Hypothalamus (tissue), 51 donors: Measurements from ENCODE around the gene CEP128.

Experiments
- DNase-seq, 51 donors: peaks; one replicate each; lab custom pipeline; 2025; lab: John Stamatoyannopoulos, UW

The CEP128 gene

DNA sequence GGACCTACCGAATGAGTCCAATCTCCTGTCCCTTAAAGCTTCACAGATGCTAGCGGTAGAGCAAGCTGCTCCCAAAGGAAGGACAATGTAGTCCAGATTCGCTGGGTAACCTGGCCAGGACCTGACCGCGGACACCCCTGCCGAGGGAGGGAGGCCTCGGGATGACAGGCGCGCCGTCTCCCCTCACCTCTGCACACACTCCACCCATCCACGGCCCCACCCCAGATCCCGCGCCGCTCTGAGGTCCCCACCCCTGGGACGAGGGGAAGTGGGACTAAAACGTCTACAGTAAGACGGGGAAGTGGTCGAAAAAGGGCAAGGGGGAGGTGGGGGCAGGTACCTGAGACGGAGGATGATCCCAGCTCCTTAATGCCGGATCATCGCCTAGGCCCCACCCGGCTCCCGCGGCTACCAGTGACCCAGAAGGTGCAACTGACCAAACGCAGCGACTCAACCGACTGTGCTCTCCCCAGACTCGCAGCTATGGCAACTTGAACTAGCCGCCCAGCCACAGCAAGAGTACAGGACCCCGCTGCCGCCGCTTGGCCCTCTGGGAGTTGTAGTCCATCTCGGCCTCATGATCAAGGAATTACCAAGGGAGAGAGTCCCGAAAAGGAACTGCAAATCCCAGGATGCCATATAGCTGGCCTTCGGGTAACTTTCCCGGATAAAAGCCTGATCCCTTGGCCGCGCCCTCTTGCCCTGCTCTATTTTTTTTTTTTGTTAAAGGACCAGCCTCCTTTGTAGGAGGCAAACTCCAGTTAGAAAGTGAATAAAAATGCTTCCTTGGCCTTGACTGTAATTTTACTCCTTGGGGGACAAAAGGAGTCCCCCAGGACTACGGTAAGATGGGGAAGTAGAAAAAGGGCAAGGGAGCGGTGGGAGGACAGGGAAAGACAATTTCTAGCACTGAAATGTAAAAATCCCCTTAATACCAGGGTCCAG lies at the start of gene CEP128:
CEP128 (minus strand) TSS at position 498 of the 945 bp plus-strand sequence.
- DNase-seq = peak; percentile 55 to 97 (median 88)

DNA sequence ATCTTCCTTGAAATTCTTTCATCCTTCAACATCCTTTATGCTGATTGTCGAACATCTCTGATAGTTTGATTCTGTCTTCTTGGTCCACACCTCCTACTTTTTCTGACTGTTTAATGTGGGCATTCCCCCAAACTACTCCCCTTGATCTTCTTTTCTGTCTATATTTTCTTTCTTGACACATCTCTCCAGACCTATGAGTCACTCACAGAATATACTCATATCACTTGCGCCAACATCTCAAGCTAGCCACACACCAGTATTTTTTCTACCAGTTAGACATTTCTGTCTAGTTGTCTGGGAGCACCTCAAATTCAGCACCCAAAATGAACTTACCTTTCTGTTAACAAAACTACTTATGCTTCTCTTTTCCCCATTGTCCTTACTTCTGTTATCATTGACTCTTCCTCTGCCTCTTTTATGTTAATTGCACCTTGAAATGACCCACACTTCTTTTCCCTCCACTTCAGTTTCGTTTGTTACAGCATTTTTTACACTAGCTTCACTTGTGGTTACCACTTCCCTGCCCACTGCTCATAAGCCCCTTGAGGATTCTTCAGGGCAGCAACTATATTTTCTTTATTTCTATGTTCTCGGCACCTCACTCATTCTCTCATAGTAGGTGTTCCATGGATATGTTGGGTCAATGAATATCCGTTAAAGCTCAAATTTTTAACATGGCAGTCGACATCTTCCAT lies 47.3 kb upstream of the CEP128 start:
- DNase-seq = no peak

DNA sequence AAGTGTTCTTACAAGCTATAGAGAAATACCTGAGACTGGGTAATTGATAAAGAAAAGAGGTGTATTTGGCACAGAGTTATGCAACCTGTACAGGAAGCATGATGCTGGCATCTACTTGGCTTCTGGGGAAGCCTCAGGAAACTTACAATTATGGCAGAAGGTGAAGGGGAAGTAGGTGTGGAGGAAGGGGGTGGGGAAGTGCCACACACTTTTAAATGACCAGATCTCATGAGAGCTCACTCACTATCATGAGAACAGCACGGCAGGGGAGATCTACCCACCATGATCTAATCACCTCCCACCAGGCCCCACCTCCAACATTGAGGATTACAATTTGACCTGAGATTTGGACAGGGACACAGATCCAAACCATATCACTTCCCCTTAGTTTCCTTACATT lies 46.7 kb upstream of the CEP128 start:
- no peak for DNase-seq

DNA sequence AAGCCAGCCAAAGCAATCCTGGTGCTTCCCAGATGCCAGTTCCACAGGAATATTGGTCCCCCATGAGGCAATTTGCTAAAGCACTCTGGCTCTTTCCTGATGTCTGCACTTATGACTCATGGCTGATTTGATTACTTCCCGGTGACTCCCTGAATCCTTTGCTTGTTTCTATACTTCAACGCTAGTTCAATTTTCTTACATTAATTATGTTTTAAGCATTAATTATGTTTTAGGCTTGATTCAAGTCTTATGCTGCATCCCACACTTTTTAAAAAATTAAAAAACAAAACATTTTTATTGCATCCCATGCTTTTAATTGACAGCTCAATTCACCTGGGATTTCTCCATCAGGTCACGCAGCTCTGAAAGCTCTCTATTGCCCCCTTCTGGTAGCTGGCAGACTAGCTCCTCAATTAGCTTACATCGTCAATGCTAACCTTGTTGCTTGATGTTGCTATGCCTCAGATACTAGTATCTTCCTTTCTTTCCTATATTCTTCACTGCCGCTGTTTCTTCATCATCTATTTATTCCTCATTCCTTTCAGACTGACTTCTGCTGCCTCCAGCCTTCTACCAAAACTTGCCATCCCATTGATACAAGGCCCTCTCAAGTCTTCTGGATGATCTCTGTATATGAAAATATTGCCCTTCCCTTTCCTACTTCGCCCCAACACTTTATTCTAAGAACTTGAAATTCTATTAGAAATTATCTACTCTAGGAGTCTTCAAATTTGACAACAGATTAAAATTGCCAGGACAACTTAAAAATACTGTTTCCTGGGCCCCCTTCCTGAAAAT lies 45.9 kb upstream of the CEP128 start:
- DNase-seq = peak in 35 of 51 donors; percentile 4 to 73 (median 25)

GRCh38 chr14:80982711-80983110 lies 41.2 kb upstream of the CEP128 start:
- no peak for DNase-seq

GRCh38 chr14:80981673-80982072 lies 40.1 kb upstream of the CEP128 start:
- DNase-seq = no peak

GRCh38 chr14:80981156-80981555 lies 39.6 kb upstream of the CEP128 start:
- DNase-seq = no peak

DNA sequence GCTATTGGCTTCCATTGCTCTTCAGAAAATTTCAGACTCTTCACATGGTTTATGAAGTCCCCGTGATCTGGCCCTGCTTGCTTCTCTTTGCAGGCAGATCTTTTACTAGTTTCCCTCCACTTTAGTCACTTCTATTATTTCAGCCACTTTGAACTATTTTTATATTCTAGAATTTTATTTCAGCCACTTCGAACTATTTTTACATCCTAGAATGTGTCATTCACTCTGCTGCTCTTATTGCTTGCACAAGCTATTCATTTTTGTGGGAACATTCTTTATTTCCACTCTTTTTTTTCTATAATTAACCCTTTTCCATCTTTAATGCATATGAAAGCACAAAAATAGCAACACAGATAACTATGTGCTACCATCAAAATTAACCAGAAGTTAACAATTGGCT lies 38.4 kb upstream of the CEP128 start:
- DNase-seq = no peak

GRCh38 chr14:80978403-80978802 lies 36.9 kb upstream of the CEP128 start:
- DNase-seq = no peak

DNA sequence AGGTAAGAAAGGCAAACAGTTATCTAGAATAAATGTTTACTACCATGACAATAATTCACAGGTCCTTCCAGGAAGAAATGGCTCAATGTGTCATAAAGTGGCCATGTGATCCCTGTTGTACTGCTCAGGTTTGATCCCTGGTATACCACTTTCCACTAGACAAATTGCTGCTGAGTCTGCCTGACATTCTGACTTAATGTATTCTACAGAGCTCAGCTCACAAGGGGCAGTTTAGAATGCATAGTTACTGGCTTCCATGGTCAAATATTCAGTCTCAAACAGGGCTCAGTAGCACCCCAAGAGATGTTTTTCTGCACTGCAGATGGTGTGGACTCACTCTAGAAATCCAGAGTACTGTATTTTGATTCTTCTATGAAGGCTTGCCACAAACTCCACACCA lies 35.7 kb upstream of the CEP128 start:
- DNase-seq = no peak

GRCh38 chr14:80974679-80975078 lies 33.1 kb upstream of the CEP128 start:
- no peak for DNase-seq

DNA sequence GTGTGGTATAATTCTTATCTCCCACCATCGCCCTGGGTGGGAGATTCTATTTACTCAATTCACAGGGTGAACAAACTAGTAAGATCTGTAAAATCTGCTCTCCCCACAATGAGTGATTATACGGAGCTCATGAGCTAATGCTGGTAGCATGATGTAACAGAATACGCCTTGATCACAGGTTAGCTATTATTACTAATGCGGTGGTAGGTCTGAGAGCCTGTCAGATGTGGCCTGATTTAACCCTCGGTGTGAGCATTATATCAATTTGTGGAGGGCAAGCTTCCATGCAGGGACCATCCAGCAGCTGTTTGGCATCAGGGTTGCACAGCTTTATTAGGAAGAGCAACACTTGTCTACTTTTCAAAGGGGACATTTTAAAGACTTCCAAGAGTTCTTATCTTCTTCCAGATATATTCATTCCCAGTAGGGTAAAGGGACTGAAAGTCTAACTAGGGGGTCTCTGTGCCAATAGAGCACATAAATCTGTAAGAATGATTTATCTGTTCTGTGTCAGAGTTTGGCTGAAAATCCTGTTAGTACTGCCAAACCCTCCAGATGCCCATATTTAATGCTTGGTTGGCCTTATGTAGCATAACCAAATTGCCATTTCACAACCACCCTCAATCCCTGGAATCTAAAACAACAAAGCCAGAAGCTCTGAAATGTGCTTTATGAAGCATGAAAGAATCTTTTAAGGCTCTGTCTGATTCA lies 32.5 kb upstream of the CEP128 start:
- no peak for DNase-seq

- no peak for DNase-seq
Measured at GRCh38 chr14:80965037-80965436, 23.5 kb upstream of the CEP128 start.

GRCh38 chr14:80959496-80959895 lies 18.0 kb upstream of the CEP128 start:
- DNase-seq = peak in 2 of 51 donors; percentile 4 to 13

DNA sequence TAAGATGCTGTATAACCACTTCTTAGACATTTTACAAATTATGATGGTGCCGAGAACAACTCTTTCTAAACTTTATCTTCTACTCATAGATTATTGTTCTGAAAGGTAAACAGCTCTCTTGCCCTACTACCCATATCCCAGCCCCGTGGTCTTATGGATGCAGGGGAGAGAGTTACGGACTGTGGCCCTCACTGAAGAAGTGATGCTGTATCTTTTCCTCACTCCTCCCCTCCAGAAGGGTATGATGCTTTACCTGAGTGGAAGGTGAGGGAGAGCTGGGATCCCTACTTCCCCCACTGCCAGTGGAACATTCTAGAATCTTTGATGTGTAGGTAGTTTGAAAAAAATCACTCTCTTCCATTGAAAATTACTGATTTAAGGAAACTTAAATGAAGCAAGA lies 17.4 kb upstream of the CEP128 start:
- DNase-seq = no peak

DNA sequence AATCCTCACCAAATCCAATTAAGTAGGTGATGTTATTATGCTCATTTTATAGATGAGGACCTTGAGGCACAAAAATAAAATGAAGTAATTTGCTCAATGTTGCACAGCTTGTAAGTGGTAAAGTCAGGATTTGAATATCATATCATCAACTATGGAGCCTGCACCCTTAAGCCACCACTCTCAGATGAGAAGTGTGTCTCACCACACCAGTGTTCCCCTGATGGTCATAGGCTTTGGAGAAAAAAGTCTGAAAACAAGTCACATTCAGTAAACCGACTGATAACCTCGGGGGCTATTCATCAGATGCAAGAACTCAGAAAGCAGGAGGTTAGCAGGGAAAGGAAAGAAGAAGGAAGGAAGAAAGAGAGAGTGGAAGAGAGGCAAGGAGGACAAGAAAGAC lies 16.7 kb upstream of the CEP128 start:
- no peak for DNase-seq

GRCh38 chr14:80957613-80958012 lies 16.1 kb upstream of the CEP128 start:
- DNase-seq = no peak

DNA sequence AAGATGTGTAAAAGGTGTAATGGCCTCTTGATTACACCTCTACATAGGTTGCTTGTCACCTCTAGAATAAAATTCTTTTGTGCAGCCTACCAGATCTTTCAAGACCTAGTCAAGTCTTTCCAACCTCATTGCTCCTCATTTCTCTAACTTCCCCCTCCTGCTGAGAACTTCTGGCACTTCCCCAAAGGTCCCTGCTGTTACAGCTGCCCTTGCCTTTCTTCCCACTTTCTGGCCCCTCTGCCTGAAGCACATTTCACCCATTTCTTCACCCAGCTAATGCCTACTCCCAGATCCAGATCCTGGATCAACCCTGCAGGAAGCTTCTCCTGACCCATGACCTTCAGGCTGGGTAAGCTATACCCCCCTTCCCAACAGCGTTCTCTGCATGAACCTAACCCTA lies 15.4 kb upstream of the CEP128 start:
- DNase-seq = no peak

GRCh38 chr14:80956102-80956501 lies 14.6 kb upstream of the CEP128 start:
- no peak for DNase-seq

DNA sequence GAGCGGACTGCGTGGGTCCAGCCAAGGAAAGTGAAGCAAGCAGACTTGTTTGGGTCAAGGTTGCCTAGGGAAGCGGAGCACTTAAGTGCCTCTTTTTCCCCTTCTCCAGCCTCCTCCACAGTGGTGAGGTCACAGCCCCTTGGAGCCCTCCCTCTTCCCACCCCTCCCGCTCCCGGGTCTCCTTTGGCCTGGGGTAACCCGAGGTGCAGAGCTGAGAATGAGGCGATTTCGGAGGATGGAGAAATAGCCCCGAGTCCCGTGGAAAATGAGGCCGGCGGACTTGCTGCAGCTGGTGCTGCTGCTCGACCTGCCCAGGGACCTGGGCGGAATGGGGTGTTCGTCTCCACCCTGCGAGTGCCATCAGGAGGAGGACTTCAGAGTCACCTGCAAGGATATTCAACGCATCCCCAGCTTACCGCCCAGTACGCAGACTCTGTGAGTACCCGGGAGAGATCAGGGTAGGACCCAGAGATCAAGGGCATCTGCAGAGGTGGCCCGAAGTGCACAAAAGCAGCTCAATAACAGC lies 13.9 kb upstream of the CEP128 start, which contains the start of gene TSHR:
TSHR (plus strand) TSS at position 206 of the 526 bp plus-strand sequence; CDS start at position 266, 60 bp downstream.
- DNase-seq = peak in 2 of 51 donors; percentile 1 to 14
